Measurements from ENCODE around the gene GALNT3. TPM values are rescaled to one million over a fixed set of nuclear protein-coding genes. Genes with fewer than 3 reads are reported as not detected.

GALNT3 gene
- total RNA-seq, 1 experiment from 2014 or later, result 18.5 TPM

- Mint-ChIP-seq H3K27me3 (ENCODE audit: low read depth) (no peaks in the 10 kb centered on the region), H3K27ac (peak overlapping the region; percentile 34 to 65 (median 63); a peak in 4 of 7 replicates), H3K9me3 (no peaks in the 10 kb centered on the region; a peak in 1 of 5 replicates), H3K36me3 (ENCODE audit: insufficient read depth in 1 of 3, low read depth in 3 of 3) (no peaks in the 10 kb centered on the region), H3K4me1 (peaks cover 49 to 55% of the 10 kb centered on the region in 2 experiments), H3K4me3 (no peak overlapping the region)
- no peak overlapping the region for H3K56ac ChIP-seq (ENCODE audit: insufficient read length, low read depth, low read length)
- H3K14ac ChIP-seq (ENCODE audit: insufficient read depth, low read length), result no peak overlapping the region
- H3K79me2 ChIP-seq (ENCODE audit: insufficient read depth, low read length), result no peaks in the 10 kb centered on the region
- H4K91ac ChIP-seq (ENCODE audit: insufficient read length, low read depth, low read length), result no peak overlapping the region
- no peak overlapping the region for H2BK5ac ChIP-seq (ENCODE audit: insufficient read length, low read length)
- no peaks in the 10 kb centered on the region for H3K23me2 ChIP-seq (ENCODE audit: insufficient read length, low read depth, low read length, poor library complexity, severe bottlenecking)
- no peak overlapping the region for H3K18ac ChIP-seq (ENCODE audit: insufficient read length, low read depth, low read length)
- H4K8ac ChIP-seq (replicated peaks; ENCODE audit: insufficient read length, low read depth, low read length), result no peak overlapping the region
- H3K4me2 ChIP-seq (ENCODE audit: insufficient read depth, insufficient read length, low read length), result no peak overlapping the region
- DNase-seq, result peak; percentile 43
- H2AK5ac ChIP-seq (ENCODE audit: insufficient read length, low read length), result no peak overlapping the region
- no peak overlapping the region for H2BK20ac ChIP-seq (ENCODE audit: low read depth, low read length, poor library complexity, severe bottlenecking)
- H3K4me1 ChIP-seq (ENCODE audit: insufficient read depth, low read length), result peaks cover 14% of the 10 kb centered on the region; the same call in 1 of the 2 replicates
- H3T11ph ChIP-seq (ENCODE audit: low read length), result no peak overlapping the region
- H2BK120ac ChIP-seq (ENCODE audit: low read depth, low read length, poor library complexity, severe bottlenecking), result no peak overlapping the region
- H2BK15ac ChIP-seq (ENCODE audit: low read depth, low read length), result no peak overlapping the region
- no peaks in the 10 kb centered on the region for H3K79me1 ChIP-seq (ENCODE audit: insufficient read depth, low read depth, low read length, poor library complexity, severe bottlenecking)
- H4K20me1 ChIP-seq (ENCODE audit: control insufficient read depth, insufficient read depth, insufficient read length), result no peaks in the 10 kb centered on the region
- H3K9me3 ChIP-seq (ENCODE audit: control insufficient read depth, low read depth, low read length), result no peaks in the 10 kb centered on the region
- no peak overlapping the region for H2AFZ ChIP-seq (ENCODE audit: low read length)
- WGBS (ENCODE audit: extremely low coverage, insufficient read length, low lambda C conversion rate), result no CpG with 5 or more reads among the region's 5 CpGs
- H3K27ac ChIP-seq (ENCODE audit: insufficient read length, low read depth, low read length), result no peak overlapping the region
- H4K5ac ChIP-seq (ENCODE audit: insufficient read length, low read depth, low read length), result no peak overlapping the region
- no peak for TF ChIP-seq CTCF (conservative IDR thresholded peaks at IDR 0.05)
- no peak overlapping the region for H3K23ac ChIP-seq (ENCODE audit: insufficient read length, low read depth, low read length)
- H3K27me3 ChIP-seq (ENCODE audit: insufficient read depth, low read length), result no peaks in the 10 kb centered on the region
- no peak overlapping the region for H3K9ac ChIP-seq (ENCODE audit: extremely low read depth, insufficient read length, low read length)
- H3K4ac ChIP-seq (ENCODE audit: low read depth, low read length), result no peak overlapping the region
- H2BK12ac ChIP-seq (ENCODE audit: insufficient read length, low read depth, low read length), result no peak overlapping the region
Measured at GRCh38 chr2:165700531-165700930, 93.5 kb downstream of the GALNT3 start.

All from H9 (cell line).